ENCODE data around the gene FAM174C.
A peak's percentile ranks its signal among the peaks of the same experiment; 100 is the strongest.

Gene FAM174C

GRCh38 chr19:1293782-1294604 is 18.7 kb downstream of the FAM174C start:
- Histone ChIP-seq H3K36me3 (ENCODE audit: control insufficient read depth, insufficient read depth, low read length) (no peaks in the 10 kb centered on the region), H3K4me1 (ENCODE audit: control insufficient read depth, insufficient read depth, low read length) (peaks cover 3% of the 10 kb centered on the region; the same call in 1 of the 2 replicates), H3K9ac (ENCODE audit: low read length) (no peak overlapping the region), H3K27me3 (ENCODE audit: control insufficient read depth, insufficient read depth, low read length) (peaks cover 31% of the 10 kb centered on the region; the same call in 1 of the 2 replicates), H3K4me3 (ENCODE audit: low read depth, low read length) (no peak overlapping the region), H3K9me3 (ENCODE audit: control insufficient read depth, insufficient read depth, low read depth, low read length) (no peaks in the 10 kb centered on the region), H3K27ac (ENCODE audit: low read depth, low read length) (no peak overlapping the region)

- no peak overlapping the region for H3K9ac ChIP-seq (ENCODE audit: low read length)
- no peaks in the 10 kb centered on the region for H3K9me3 ChIP-seq (ENCODE audit: control insufficient read depth, insufficient read depth, low read depth, low read length)
- H3K4me1 ChIP-seq (ENCODE audit: control insufficient read depth, insufficient read depth, low read length), result peaks cover 3% of the 10 kb centered on the region; the same call in 1 of the 2 replicates
- H3K27ac ChIP-seq (ENCODE audit: low read depth, low read length), result no peak overlapping the region
- peaks cover 31% of the 10 kb centered on the region; the same call in 1 of the 2 replicates for H3K27me3 ChIP-seq (ENCODE audit: control insufficient read depth, insufficient read depth, low read length)
- no peak overlapping the region for H3K4me3 ChIP-seq (ENCODE audit: low read depth, low read length)
- H3K36me3 ChIP-seq (ENCODE audit: control insufficient read depth, insufficient read depth, low read length), result no peaks in the 10 kb centered on the region
These were observed 19.4 kb downstream of the FAM174C start for GRCh38 chr19:1294688-1295087.

- Histone ChIP-seq H3K9ac (ENCODE audit: low read length) (no peak overlapping the region), H3K27ac (ENCODE audit: low read depth, low read length) (no peak overlapping the region), H3K9me3 (ENCODE audit: control insufficient read depth, insufficient read depth, low read depth, low read length) (no peaks in the 10 kb centered on the region), H3K4me3 (ENCODE audit: low read depth, low read length) (peak overlapping the region; percentile 60), H3K27me3 (ENCODE audit: control insufficient read depth, insufficient read depth, low read length) (peaks cover 31% of the 10 kb centered on the region; the same call in 1 of the 2 replicates), H3K36me3 (ENCODE audit: control insufficient read depth, insufficient read depth, low read length) (no peaks in the 10 kb centered on the region), H3K4me1 (ENCODE audit: control insufficient read depth, insufficient read depth, low read length) (peaks cover 3% of the 10 kb centered on the region; the same call in 1 of the 2 replicates)
These were observed 20.1 kb downstream of the FAM174C start for GRCh38 chr19:1295169-1296012.

- no peak overlapping the region for H3K4me3 ChIP-seq (ENCODE audit: low read depth, low read length)
These were observed 20.7 kb downstream of the FAM174C start for GRCh38 chr19:1296078-1296477.

GRCh38 chr19:1296575-1297271 is 21.4 kb downstream of the FAM174C start:
- Histone ChIP-seq H3K36me3 (ENCODE audit: control insufficient read depth, insufficient read depth, low read length) (no peaks in the 10 kb centered on the region), H3K9me3 (ENCODE audit: control insufficient read depth, insufficient read depth, low read depth, low read length) (no peaks in the 10 kb centered on the region), H3K4me3 (ENCODE audit: low read depth, low read length) (no peak overlapping the region), H3K27me3 (ENCODE audit: control insufficient read depth, insufficient read depth, low read length) (peaks cover 31% of the 10 kb centered on the region; the same call in 1 of the 2 replicates), H3K27ac (ENCODE audit: low read depth, low read length) (no peak overlapping the region), H3K4me1 (ENCODE audit: control insufficient read depth, insufficient read depth, low read length) (peaks cover 3% of the 10 kb centered on the region; the same call in 1 of the 2 replicates), H3K9ac (ENCODE audit: low read length) (no peak overlapping the region)

More at GRCh38 chr19:1296078-1296477, 20.7 kb downstream of the FAM174C start:
- Histone ChIP-seq H3K36me3 (ENCODE audit: control insufficient read depth, insufficient read depth, low read length) (no peaks in the 10 kb centered on the region), H3K27me3 (ENCODE audit: control insufficient read depth, insufficient read depth, low read length) (peaks cover 31% of the 10 kb centered on the region; the same call in 1 of the 2 replicates), H3K9ac (ENCODE audit: low read length) (no peak overlapping the region), H3K27ac (ENCODE audit: low read depth, low read length) (no peak overlapping the region), H3K9me3 (ENCODE audit: control insufficient read depth, insufficient read depth, low read depth, low read length) (no peaks in the 10 kb centered on the region), H3K4me1 (ENCODE audit: control insufficient read depth, insufficient read depth, low read length) (peaks cover 3% of the 10 kb centered on the region; the same call in 1 of the 2 replicates)

GRCh38 chr19:1298235-1298634 is 22.9 kb downstream of the FAM174C start:
- no peak overlapping the region for H3K9ac ChIP-seq (ENCODE audit: low read length)
- H3K36me3 ChIP-seq (ENCODE audit: control insufficient read depth, insufficient read depth, low read length), result no peaks in the 10 kb centered on the region
- H3K4me3 ChIP-seq (ENCODE audit: low read depth, low read length), result no peak overlapping the region
- peaks cover 3% of the 10 kb centered on the region; the same call in 1 of the 2 replicates for H3K4me1 ChIP-seq (ENCODE audit: control insufficient read depth, insufficient read depth, low read length)
- H3K27me3 ChIP-seq (ENCODE audit: control insufficient read depth, insufficient read depth, low read length), result peaks cover 23% of the 10 kb centered on the region; the same call in 1 of the 2 replicates
- H3K9me3 ChIP-seq (ENCODE audit: control insufficient read depth, insufficient read depth, low read depth, low read length), result no peaks in the 10 kb centered on the region
- no peak overlapping the region for H3K27ac ChIP-seq (ENCODE audit: low read depth, low read length)

GRCh38 chr19:1299801-1300200 is 24.5 kb downstream of the FAM174C start:
- Histone ChIP-seq H3K27ac (ENCODE audit: low read depth, low read length) (no peak overlapping the region), H3K9me3 (ENCODE audit: control insufficient read depth, insufficient read depth, low read depth, low read length) (no peaks in the 10 kb centered on the region), H3K9ac (ENCODE audit: low read length) (no peak overlapping the region), H3K4me3 (ENCODE audit: low read depth, low read length) (no peak overlapping the region), H3K36me3 (ENCODE audit: control insufficient read depth, insufficient read depth, low read length) (no peaks in the 10 kb centered on the region), H3K27me3 (ENCODE audit: control insufficient read depth, insufficient read depth, low read length) (peaks cover 7% of the 10 kb centered on the region; the same call in 1 of the 2 replicates), H3K4me1 (ENCODE audit: control insufficient read depth, insufficient read depth, low read length) (peaks cover 3% of the 10 kb centered on the region; the same call in 1 of the 2 replicates)

- Histone ChIP-seq H3K9me3 (ENCODE audit: control insufficient read depth, insufficient read depth, low read depth, low read length) (no peaks in the 10 kb centered on the region), H3K36me3 (ENCODE audit: control insufficient read depth, insufficient read depth, low read length) (no peaks in the 10 kb centered on the region), H3K4me1 (ENCODE audit: control insufficient read depth, insufficient read depth, low read length) (no peaks in the 10 kb centered on the region), H3K27me3 (ENCODE audit: control insufficient read depth, insufficient read depth, low read length) (no peaks in the 10 kb centered on the region), H3K9ac (ENCODE audit: low read length) (no peak overlapping the region), H3K4me3 (ENCODE audit: low read depth, low read length) (no peak overlapping the region), H3K27ac (ENCODE audit: low read depth, low read length) (no peak overlapping the region)
These were observed 25.6 kb downstream of the FAM174C start for GRCh38 chr19:1300744-1301490.

- H3K4me1 ChIP-seq (ENCODE audit: control insufficient read depth, insufficient read depth, low read length), result no peaks in the 10 kb centered on the region
- H3K27me3 ChIP-seq (ENCODE audit: control insufficient read depth, insufficient read depth, low read length), result no peaks in the 10 kb centered on the region
- no peaks in the 10 kb centered on the region for H3K36me3 ChIP-seq (ENCODE audit: control insufficient read depth, insufficient read depth, low read length)
- no peak overlapping the region for H3K27ac ChIP-seq (ENCODE audit: low read depth, low read length)
- no peak overlapping the region for H3K9ac ChIP-seq (ENCODE audit: low read length)
- no peak overlapping the region for H3K4me3 ChIP-seq (ENCODE audit: low read depth, low read length)
- H3K9me3 ChIP-seq (ENCODE audit: control insufficient read depth, insufficient read depth, low read depth, low read length), result no peaks in the 10 kb centered on the region
These were observed 27.4 kb downstream of the FAM174C start for GRCh38 chr19:1302533-1303239.

Data from HUES6 (cell line).